HEK293 (cell line): ENCODE results near the gene APLP1.

Experiments
- CTCF ChIA-PET: fragments of 350-600 bp; formaldehyde crosslinking; extraction: SDS; loops from one replicate; lab custom pipeline; 2021; ENCODE audit warnings: antibody characterized with exemption; lab: Yijun Ruan, JAX
- POLR2A ChIA-PET: fragments of 300-600 bp; formaldehyde crosslinking; extraction: SDS; loops from one replicate; lab custom pipeline; 2020; ENCODE audit warnings: antibody characterized with exemption, inconsistent platforms; lab: Yijun Ruan, JAX
- H3K27ac ChIP-seq: fragments of 200-500 bp; sonication (Bioruptor generic); 2 replicates; pipeline ENCODE4 v1.5.1; 2014; ENCODE audit warnings: low read depth, low read length, control low read depth, inconsistent platforms; ENCODE audit errors: extremely low read depth
- H3K36me3 ChIP-seq, 2 experiments: fragments of 200-500 bp in 1 of 2; sonication (Bioruptor generic) in 1 of 2; 1 replicate in 1 of 2; 2 replicates in 1 of 2; pipeline ENCODE4 v1.5.1; 2014 to 2017; ENCODE audit warnings: inconsistent platforms in 2 of 2, low read length in 2 of 2; ENCODE audit not compliant: control insufficient read depth in 2 of 2, insufficient read depth in 1 of 2
- H3K4me1 ChIP-seq: fragments of 200-500 bp; sonication (Bioruptor generic); 2 replicates; pipeline ENCODE4 v1.5.1; 2014; ENCODE audit warnings: mild to moderate bottlenecking, low read length, inconsistent platforms; ENCODE audit not compliant: control insufficient read depth, insufficient read depth
- H3K4me3 ChIP-seq: 2 replicates; pipeline ENCODE4 v1.5.1; 2011; ENCODE audit warnings: low read depth, mild to moderate bottlenecking, control low read depth, low read length, moderate library complexity
- H3K9me3 ChIP-seq: fragments of 200-500 bp; sonication (Bioruptor generic); 2 replicates; pipeline ENCODE4 v1.5.1; 2014; ENCODE audit warnings: low read depth, low read length, inconsistent platforms; ENCODE audit not compliant: control insufficient read depth, insufficient read depth
- PRDM1 ChIP-seq: fragments of 450-650 bp; formaldehyde crosslinking; IDR thresholded peaks from 2 replicates; pipeline ENCODE4; 2016; ENCODE audit warnings: missing biosample characterization, missing genetic modification characterization
- SCRT2 ChIP-seq: fragments of 450-650 bp; formaldehyde crosslinking; IDR thresholded peaks from 2 replicates; pipeline ENCODE4 v1.5.1; 2016; ENCODE audit warnings: missing biosample characterization, missing genetic modification characterization
- TCF7L2 ChIP-seq: IDR thresholded peaks from 2 replicates; pipeline ENCODE4 v1.6.1; 2011; ENCODE audit warnings: low read depth, mild to moderate bottlenecking, inconsistent platforms, low read length, moderate library complexity, borderline replicate concordance
- TRIM28 ChIP-seq: IDR thresholded peaks from 2 replicates; pipeline ENCODE4 v1.6.1; 2011; ENCODE audit warnings: low read length, control low read depth, borderline replicate concordance
- ZBTB1 ChIP-seq: fragments of 450-650 bp; formaldehyde crosslinking; IDR thresholded peaks from 2 replicates; pipeline ENCODE4 v1.5.1; 2016; ENCODE audit warnings: missing biosample characterization, missing genetic modification characterization
- ZBTB17 ChIP-seq: fragments of 450-650 bp; formaldehyde crosslinking; IDR thresholded peaks from 2 replicates; pipeline ENCODE4 v1.5.1; 2016; ENCODE audit warnings: missing biosample characterization, missing genetic modification characterization
- ZBTB8A ChIP-seq: fragments of 450-650 bp; formaldehyde crosslinking; IDR thresholded peaks from 2 replicates; pipeline ENCODE4 v1.5.1; 2016; ENCODE audit warnings: missing biosample characterization, missing genetic modification characterization
- ZIC2 ChIP-seq: fragments of 450-650 bp; formaldehyde crosslinking; IDR thresholded peaks from 2 replicates; pipeline ENCODE4 v1.5.1; 2016; ENCODE audit warnings: missing biosample characterization, missing genetic modification characterization
- ZNF121 ChIP-seq: fragments of 450-650 bp; formaldehyde crosslinking; IDR thresholded peaks from 2 replicates; pipeline ENCODE4 v1.5.1; 2016; ENCODE audit warnings: missing biosample characterization, missing genetic modification characterization
- ZNF146 ChIP-seq: fragments of 450-650 bp; formaldehyde crosslinking; IDR thresholded peaks from 2 replicates; pipeline ENCODE4 v1.5.1; 2016; ENCODE audit warnings: missing biosample characterization, missing genetic modification characterization
- ZNF155 ChIP-seq: fragments of 450-650 bp; formaldehyde crosslinking; IDR thresholded peaks from 2 replicates; pipeline ENCODE4 v1.5.1; 2016; ENCODE audit warnings: missing biosample characterization, missing genetic modification characterization
- ZNF184 ChIP-seq: fragments of 450-650 bp; IDR thresholded peaks from 2 replicates; pipeline ENCODE4 v1.5.1; 2018; ENCODE audit warnings: missing biosample characterization, mild to moderate bottlenecking, missing genetic modification characterization
- ZNF211 ChIP-seq: fragments of 450-650 bp; formaldehyde crosslinking; IDR thresholded peaks from 2 replicates; pipeline ENCODE4 v1.5.1; 2016; ENCODE audit warnings: low read depth, missing biosample characterization, missing genetic modification characterization
- ZNF23 ChIP-seq: fragments of 450-650 bp; formaldehyde crosslinking; IDR thresholded peaks from 2 replicates; pipeline ENCODE4 v1.5.1; 2016; ENCODE audit warnings: missing biosample characterization, missing genetic modification characterization, borderline replicate concordance
- ZNF394 ChIP-seq: fragments of 450-650 bp; formaldehyde crosslinking; IDR thresholded peaks from 2 replicates; pipeline ENCODE4 v1.5.1; 2016; ENCODE audit warnings: missing biosample characterization, missing genetic modification characterization, mild to moderate bottlenecking, moderate library complexity, borderline replicate concordance
- ZNF416 ChIP-seq: fragments of 450-650 bp; formaldehyde crosslinking; IDR thresholded peaks from 2 replicates; pipeline ENCODE4 v1.5.1; 2016; ENCODE audit warnings: missing biosample characterization, missing genetic modification characterization
- ZNF514 ChIP-seq: fragments of 450-650 bp; formaldehyde crosslinking; IDR thresholded peaks from 2 replicates; pipeline ENCODE4 v1.5.1; 2016; ENCODE audit warnings: missing biosample characterization, missing genetic modification characterization
- ZNF529 ChIP-seq: fragments of 450-650 bp; formaldehyde crosslinking; IDR thresholded peaks from 2 replicates; pipeline ENCODE4 v1.5.1; 2017; ENCODE audit warnings: missing genetic modification characterization, missing biosample characterization; ENCODE audit not compliant: insufficient replicate concordance
- ZNF558 ChIP-seq: fragments of 450-650 bp; formaldehyde crosslinking; IDR thresholded peaks from 2 replicates; pipeline ENCODE4 v1.5.1; 2016; ENCODE audit warnings: missing biosample characterization, missing genetic modification characterization
- ZNF792 ChIP-seq: fragments of 450-650 bp; formaldehyde crosslinking; IDR thresholded peaks from 2 replicates; pipeline ENCODE4 v1.5.1; 2016; ENCODE audit warnings: missing biosample characterization, missing genetic modification characterization
- TF ChIP-seq, protein P1 (sequence below): fragments of 450-650 bp; formaldehyde crosslinking; IDR thresholded peaks from 2 replicates; pipeline ENCODE4 v1.5.1; 2016; ENCODE audit warnings: missing biosample characterization, missing genetic modification characterization
- TF ChIP-seq, protein P2 (sequence below): fragments of 450-650 bp; formaldehyde crosslinking; IDR thresholded peaks from 2 replicates; pipeline ENCODE4 v1.5.1; 2016; ENCODE audit warnings: missing biosample characterization, missing genetic modification characterization, low read depth
- TF ChIP-seq, protein P3 (sequence below): fragments of 450-650 bp; formaldehyde crosslinking; optimal IDR thresholded peaks from 2 replicates; pipeline ENCODE3; 2016; ENCODE audit warnings: missing biosample characterization, mild to moderate bottlenecking, missing genetic modification characterization
- TF ChIP-seq, protein P4 (sequence below): fragments of 450-650 bp; formaldehyde crosslinking; IDR thresholded peaks from 2 replicates; pipeline ENCODE4 v1.5.1; 2016; ENCODE audit warnings: missing biosample characterization, missing genetic modification characterization

The APLP1 gene

DNA sequence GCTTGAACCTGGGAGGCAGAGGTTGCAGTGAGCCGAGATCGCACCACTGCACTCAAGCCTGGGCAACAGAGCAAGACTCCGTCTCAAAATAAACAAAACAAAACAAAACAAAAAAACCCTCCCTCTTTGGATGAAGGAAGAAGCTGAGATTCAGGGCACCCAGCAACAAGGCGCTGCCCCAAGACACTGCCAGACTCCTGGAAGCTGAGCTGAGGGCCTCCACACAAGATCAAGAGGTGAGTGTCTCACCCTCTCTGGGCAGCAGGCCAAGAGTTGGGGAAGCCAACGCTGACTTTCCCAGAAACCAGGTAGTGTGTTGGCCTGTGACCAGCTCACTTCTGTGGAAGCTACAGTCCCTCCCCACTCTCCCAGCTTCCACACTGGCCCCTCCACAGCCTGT, 43.4 kb downstream of the APLP1 start (continued):
- TF ChIP-seq, protein P1, sequence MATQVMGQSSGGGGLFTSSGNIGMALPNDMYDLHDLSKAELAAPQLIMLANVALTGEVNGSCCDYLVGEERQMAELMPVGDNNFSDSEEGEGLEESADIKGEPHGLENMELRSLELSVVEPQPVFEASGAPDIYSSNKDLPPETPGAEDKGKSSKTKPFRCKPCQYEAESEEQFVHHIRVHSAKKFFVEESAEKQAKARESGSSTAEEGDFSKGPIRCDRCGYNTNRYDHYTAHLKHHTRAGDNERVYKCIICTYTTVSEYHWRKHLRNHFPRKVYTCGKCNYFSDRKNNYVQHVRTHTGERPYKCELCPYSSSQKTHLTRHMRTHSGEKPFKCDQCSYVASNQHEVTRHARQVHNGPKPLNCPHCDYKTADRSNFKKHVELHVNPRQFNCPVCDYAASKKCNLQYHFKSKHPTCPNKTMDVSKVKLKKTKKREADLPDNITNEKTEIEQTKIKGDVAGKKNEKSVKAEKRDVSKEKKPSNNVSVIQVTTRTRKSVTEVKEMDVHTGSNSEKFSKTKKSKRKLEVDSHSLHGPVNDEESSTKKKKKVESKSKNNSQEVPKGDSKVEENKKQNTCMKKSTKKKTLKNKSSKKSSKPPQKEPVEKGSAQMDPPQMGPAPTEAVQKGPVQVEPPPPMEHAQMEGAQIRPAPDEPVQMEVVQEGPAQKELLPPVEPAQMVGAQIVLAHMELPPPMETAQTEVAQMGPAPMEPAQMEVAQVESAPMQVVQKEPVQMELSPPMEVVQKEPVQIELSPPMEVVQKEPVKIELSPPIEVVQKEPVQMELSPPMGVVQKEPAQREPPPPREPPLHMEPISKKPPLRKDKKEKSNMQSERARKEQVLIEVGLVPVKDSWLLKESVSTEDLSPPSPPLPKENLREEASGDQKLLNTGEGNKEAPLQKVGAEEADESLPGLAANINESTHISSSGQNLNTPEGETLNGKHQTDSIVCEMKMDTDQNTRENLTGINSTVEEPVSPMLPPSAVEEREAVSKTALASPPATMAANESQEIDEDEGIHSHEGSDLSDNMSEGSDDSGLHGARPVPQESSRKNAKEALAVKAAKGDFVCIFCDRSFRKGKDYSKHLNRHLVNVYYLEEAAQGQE (tag by site-specific recombination): no peak
- no peak for TF ChIP-seq ZNF514 (tag by site-specific recombination)
- TF ChIP-seq, protein P2, sequence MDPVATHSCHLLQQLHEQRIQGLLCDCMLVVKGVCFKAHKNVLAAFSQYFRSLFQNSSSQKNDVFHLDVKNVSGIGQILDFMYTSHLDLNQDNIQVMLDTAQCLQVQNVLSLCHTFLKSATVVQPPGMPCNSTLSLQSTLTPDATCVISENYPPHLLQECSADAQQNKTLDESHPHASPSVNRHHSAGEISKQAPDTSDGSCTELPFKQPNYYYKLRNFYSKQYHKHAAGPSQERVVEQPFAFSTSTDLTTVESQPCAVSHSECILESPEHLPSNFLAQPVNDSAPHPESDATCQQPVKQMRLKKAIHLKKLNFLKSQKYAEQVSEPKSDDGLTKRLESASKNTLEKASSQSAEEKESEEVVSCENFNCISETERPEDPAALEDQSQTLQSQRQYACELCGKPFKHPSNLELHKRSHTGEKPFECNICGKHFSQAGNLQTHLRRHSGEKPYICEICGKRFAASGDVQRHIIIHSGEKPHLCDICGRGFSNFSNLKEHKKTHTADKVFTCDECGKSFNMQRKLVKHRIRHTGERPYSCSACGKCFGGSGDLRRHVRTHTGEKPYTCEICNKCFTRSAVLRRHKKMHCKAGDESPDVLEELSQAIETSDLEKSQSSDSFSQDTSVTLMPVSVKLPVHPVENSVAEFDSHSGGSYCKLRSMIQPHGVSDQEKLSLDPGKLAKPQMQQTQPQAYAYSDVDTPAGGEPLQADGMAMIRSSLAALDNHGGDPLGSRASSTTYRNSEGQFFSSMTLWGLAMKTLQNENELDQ: no peak
- TF ChIP-seq, protein P3, sequence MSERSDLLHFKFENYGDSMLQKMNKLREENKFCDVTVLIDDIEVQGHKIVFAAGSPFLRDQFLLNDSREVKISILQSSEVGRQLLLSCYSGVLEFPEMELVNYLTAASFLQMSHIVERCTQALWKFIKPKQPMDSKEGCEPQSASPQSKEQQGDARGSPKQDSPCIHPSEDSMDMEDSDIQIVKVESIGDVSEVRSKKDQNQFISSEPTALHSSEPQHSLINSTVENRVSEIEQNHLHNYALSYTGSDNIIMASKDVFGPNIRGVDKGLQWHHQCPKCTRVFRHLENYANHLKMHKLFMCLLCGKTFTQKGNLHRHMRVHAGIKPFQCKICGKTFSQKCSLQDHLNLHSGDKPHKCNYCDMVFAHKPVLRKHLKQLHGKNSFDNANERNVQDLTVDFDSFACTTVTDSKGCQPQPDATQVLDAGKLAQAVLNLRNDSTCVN (tag by site-specific recombination): no peak
- TF ChIP-seq ZNF792 (tag by site-specific recombination): no peak
- TF ChIP-seq ZBTB8A: no peak
- TF ChIP-seq ZIC2 (tag by site-specific recombination): no peak
- no peak for TF ChIP-seq ZNF23 (tag by site-specific recombination)
- TF ChIP-seq SCRT2 (tag by site-specific recombination): peak; percentile 53

DNA sequence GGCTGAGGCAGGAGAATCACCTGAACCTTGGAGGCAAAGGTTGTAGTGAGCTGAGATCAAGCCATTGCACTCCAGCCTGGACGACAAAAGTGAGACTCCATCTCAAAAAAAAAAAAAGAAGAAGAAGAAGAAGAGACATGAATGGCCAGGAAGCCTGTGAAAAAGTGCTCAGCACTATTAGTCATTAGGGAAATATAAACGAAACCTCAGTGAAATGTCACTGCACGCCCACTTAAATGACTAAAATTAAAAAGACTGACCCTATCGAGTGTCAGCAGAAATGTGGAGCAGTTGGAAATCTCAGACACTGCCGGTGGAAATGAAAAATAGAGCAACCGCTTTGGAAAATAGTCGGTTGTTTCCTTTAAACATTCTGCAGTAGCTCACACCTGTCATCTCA, 45.2 kb downstream of the APLP1 start:
- no peak overlapping the region for H3K27ac ChIP-seq
- H3K36me3 ChIP-seq: no peaks in the 10 kb centered on the region; a peak in 1 of 3 replicates
- TF ChIP-seq, protein P2: no peak
- peak; percentile 45; the same call in 1 of the 2 replicates for TF ChIP-seq PRDM1
- peak; percentile 10; the same call in 1 of the 2 replicates for TF ChIP-seq ZBTB17 (tag by site-specific recombination)
- H3K4me1 ChIP-seq: no peaks in the 10 kb centered on the region
- CTCF ChIA-PET: interaction anchor here (0.6 kb wide), 1 partner anchor 22 kb away, joined by 3 read pairs; no protein-coding TSS in a partner anchor
- H3K9me3 ChIP-seq: no peaks in the 10 kb centered on the region; the same call in 1 of the 2 replicates
- no peak overlapping the region for H3K4me3 ChIP-seq
- POLR2A ChIA-PET: interaction anchor here (0.5 kb wide), 1 partner anchor 26 kb away, joined by 3 read pairs; no protein-coding TSS in a partner anchor

DNA sequence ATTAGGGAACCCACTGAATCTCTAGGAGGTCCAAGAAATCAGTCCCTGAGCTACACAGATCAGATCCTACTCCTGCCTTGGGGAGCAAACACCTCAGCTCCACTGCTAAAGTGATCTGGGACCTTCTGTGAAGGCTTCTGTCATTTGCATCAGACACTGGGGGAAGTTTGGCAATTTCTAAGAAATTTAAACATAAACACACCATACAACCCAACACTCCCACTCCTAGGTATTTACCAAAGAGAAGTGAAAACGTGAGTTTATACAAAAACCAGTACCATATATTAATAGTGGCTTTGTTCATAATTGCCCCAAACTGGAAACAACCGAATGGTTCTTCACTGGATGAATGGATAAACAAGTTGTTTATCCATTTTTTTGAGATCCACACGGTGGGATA, 47.1 kb downstream of the APLP1 start:
- ChIA-PET CTCF (interaction anchor here (0.6 kb wide), 1 partner anchor 12 kb away, joined by 3 read pairs; no protein-coding TSS in a partner anchor), POLR2A (interaction anchor here (0.7 kb wide), 2 partner anchors 16 to 175 kb away, joined by 3 to 6 read pairs; no protein-coding TSS in a partner anchor)
- Histone ChIP-seq H3K9me3 (no peaks in the 10 kb centered on the region; the same call in 1 of the 2 replicates), H3K27ac (no peak overlapping the region), H3K4me3 (no peak overlapping the region), H3K36me3 (no peaks in the 10 kb centered on the region; a peak in 1 of 3 replicates), H3K4me1 (no peaks in the 10 kb centered on the region)
- TF ChIP-seq TRIM28 (no peak), ZNF416 (tag by site-specific recombination) (no peak), ZBTB1 (tag by site-specific recombination) (no peak), ZNF394 (no peak), ZNF529 (no peak), ZNF558 (no peak), ZNF146 (no peak), ZNF211 (tag by site-specific recombination) (no peak), ZNF155 (tag by site-specific recombination) (no peak), ZNF121 (no peak), TCF7L2 (no peak), ZNF184 (tag by site-specific recombination) (no peak)
- TF ChIP-seq, protein P4, sequence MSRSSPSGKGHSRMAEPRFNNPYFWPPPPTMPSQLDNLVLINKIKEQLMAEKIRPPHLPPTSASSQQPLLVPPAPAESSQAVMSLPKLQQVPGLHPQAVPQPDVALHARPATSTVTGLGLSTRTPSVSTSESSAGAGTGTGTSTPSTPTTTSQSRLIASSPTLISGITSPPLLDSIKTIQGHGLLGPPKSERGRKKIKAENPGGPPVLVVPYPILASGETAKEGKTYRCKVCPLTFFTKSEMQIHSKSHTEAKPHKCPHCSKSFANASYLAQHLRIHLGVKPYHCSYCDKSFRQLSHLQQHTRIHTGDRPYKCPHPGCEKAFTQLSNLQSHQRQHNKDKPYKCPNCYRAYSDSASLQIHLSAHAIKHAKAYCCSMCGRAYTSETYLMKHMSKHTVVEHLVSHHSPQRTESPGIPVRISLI (tag by site-specific recombination): no peak
